H1 (cell line): ENCODE results near the gene RMND5B. TPM values are rescaled to one million over a fixed set of nuclear protein-coding genes. Genes with fewer than 3 reads are reported as not detected.

Experiments used
- CTCF ChIA-PET: fragments of 300-600 bp; sonication (Branson Sonifier 250); formaldehyde crosslinking; loops from one replicate; lab custom pipeline; 2021; ENCODE audit not compliant: partially characterized antibody; lab: Charles Lee
- POLR2A ChIA-PET: fragments of 300-600 bp; sonication (Branson Sonifier 250); formaldehyde crosslinking; loops from one replicate; lab custom pipeline; 2021; ENCODE audit warnings: inconsistent platforms; ENCODE audit not compliant: partially characterized antibody; lab: Charles Lee
- DNase-seq, 2 experiments: peaks; one replicate each; pipeline versions ENCODE4 v3.0.0 to v3.0.0-alpha.2; 2010 to 2022; ENCODE audit warnings: low spot score in 2 of 2, low read depth in 1 of 2, mixed read lengths in 1 of 2
- FAIRE-seq: peaks from 2 replicates; lab custom pipeline; 2011; peaks lifted over from hg19 to GRCh38; lab: Jason Lieb, UNC
- H2AFZ ChIP-seq: 2 replicates; pipeline ENCODE4 v1.8.1; 2012; ENCODE audit warnings: low read length, inconsistent platforms
- H2AK5ac ChIP-seq: 2 replicates; pipeline ENCODE4 v1.6.1; 2013; ENCODE audit warnings: low read depth, low read length
- H2BK120ac ChIP-seq: replicated peaks from 2 replicates; pipeline ENCODE3; 2013; ENCODE audit warnings: low read depth, low read length, inconsistent platforms
- H2BK12ac ChIP-seq: 2 replicates; pipeline ENCODE4 v1.6.1; 2013; ENCODE audit warnings: low read depth, low read length
- H2BK15ac ChIP-seq: 2 replicates; pipeline ENCODE4 v1.6.1; 2013; ENCODE audit warnings: low read length
- H2BK20ac ChIP-seq: 2 replicates; pipeline ENCODE4 v1.6.1; 2013; ENCODE audit warnings: low read length
- H2BK5ac ChIP-seq: 2 replicates; pipeline ENCODE4 v1.6.1; 2013; ENCODE audit warnings: low read depth, low read length
- H3K14ac ChIP-seq: 2 replicates; pipeline ENCODE4 v1.6.1; 2013; ENCODE audit warnings: inconsistent platforms; ENCODE audit not compliant: insufficient read length
- H3K18ac ChIP-seq: 2 replicates; pipeline ENCODE4 v1.6.1; 2013; ENCODE audit warnings: low read length; ENCODE audit errors: extremely low read depth
- H3K23ac ChIP-seq: 2 replicates; pipeline ENCODE4 v1.6.1; 2013; ENCODE audit warnings: inconsistent platforms; ENCODE audit not compliant: insufficient read length
- H3K23me2 ChIP-seq: 2 replicates; pipeline ENCODE4 v1.6.1; 2013; ENCODE audit warnings: low read depth, low read length
- H3K27ac ChIP-seq: 2 replicates; pipeline ENCODE4 v1.6.1; 2011; ENCODE audit warnings: low read depth, low read length, inconsistent platforms
- H3K27me3 ChIP-seq, 4 experiments: replicated peaks in 1 of 4; 1 replicate in 1 of 4; 2 replicates in 3 of 4; pipeline versions ENCODE4 v1.6.1 to v1.8.1; 2011 to 2013; ENCODE audit warnings: low read length in 3 of 4, mild to moderate bottlenecking in 3 of 4, inconsistent platforms in 2 of 4, mixed read lengths in 2 of 4, moderate library complexity in 1 of 4; ENCODE audit not compliant: control insufficient read depth in 3 of 4, insufficient read depth in 3 of 4; ENCODE audit errors: extremely low read depth in 1 of 4
- H3K36me3 ChIP-seq, 4 experiments: 2 replicates each; pipeline versions ENCODE4 v1.6.1 to v1.8.1; 2011 to 2013; ENCODE audit warnings: mild to moderate bottlenecking in 4 of 4, low read length in 3 of 4, moderate library complexity in 2 of 4, control low read depth in 1 of 4, inconsistent platforms in 1 of 4; ENCODE audit not compliant: insufficient read depth in 4 of 4, control insufficient read depth in 2 of 4
- H3K4ac ChIP-seq: replicated peaks from 2 replicates; pipeline ENCODE3; 2013; ENCODE audit warnings: low read length, low read depth, mixed read lengths, inconsistent platforms; ENCODE audit not compliant: insufficient read length
- H3K4me1 ChIP-seq, 4 experiments: replicated peaks in 1 of 4; 1 replicate in 1 of 4; 2 replicates in 3 of 4; pipeline versions ENCODE4 v1.6.1 to v1.8.1; 2011 to 2013; ENCODE audit warnings: low read length in 3 of 4, inconsistent platforms in 2 of 4, mixed read lengths in 1 of 4; ENCODE audit not compliant: insufficient read depth in 4 of 4, control insufficient read depth in 3 of 4
- H3K4me2 ChIP-seq, 2 experiments: 2 replicates each; pipeline versions ENCODE4 v1.6.1 to v1.8.1; 2011 to 2013; ENCODE audit warnings: low read depth in 2 of 2, low read length in 2 of 2, control low read depth in 1 of 2, inconsistent platforms in 1 of 2, mild to moderate bottlenecking in 1 of 2; ENCODE audit not compliant: insufficient read depth in 1 of 2
- H3K4me3 ChIP-seq, 4 experiments: fragments of 200-600, 300-600 bp in 1 of 4; sonication (generic), shearing (Covaris generic), sonication (Bioruptor Twin) in 1 of 4; 2 replicates each; pipeline versions ENCODE4 v1.5.1 to v1.8.1; 2011 to 2016; ENCODE audit warnings: low read length in 4 of 4, low read depth in 3 of 4, control low read depth in 2 of 4, inconsistent platforms in 2 of 4, mild to moderate bottlenecking in 2 of 4, mixed read lengths in 1 of 4, moderate library complexity in 1 of 4; ENCODE audit not compliant: insufficient read depth in 2 of 4; ENCODE audit errors: extremely low read depth in 1 of 4
- H3K56ac ChIP-seq: replicated peaks from 2 replicates; pipeline ENCODE3; 2013; ENCODE audit warnings: low read depth, mild to moderate bottlenecking, mixed read lengths, low read length, inconsistent platforms; ENCODE audit not compliant: insufficient read length
- H3K79me1 ChIP-seq: 2 replicates; pipeline ENCODE4 v1.6.1; 2013; ENCODE audit warnings: low read depth, low read length, control low read depth
- H3K79me2 ChIP-seq, 2 experiments: 2 replicates each; pipeline versions ENCODE4 v1.6.1 to v1.8.1; 2012 to 2013; ENCODE audit warnings: low read length in 2 of 2, mild to moderate bottlenecking in 2 of 2, inconsistent platforms in 1 of 2; ENCODE audit not compliant: insufficient read depth in 2 of 2, control insufficient read depth in 1 of 2
- H3K9ac ChIP-seq, 4 experiments: replicated peaks in 1 of 4; 1 replicate in 1 of 4; 2 replicates in 3 of 4; pipeline versions ENCODE4 v1.6.1 to v1.8.1; 2011 to 2013; ENCODE audit warnings: low read depth in 3 of 4, low read length in 3 of 4, control low read depth in 2 of 4, mild to moderate bottlenecking in 2 of 4, moderate library complexity in 2 of 4, inconsistent platforms in 1 of 4; ENCODE audit errors: extremely low read depth in 1 of 4
- H3K9me3 ChIP-seq, 2 experiments: 2 replicates each; pipeline versions ENCODE4 v1.6.1 to v1.8.1; 2012 to 2013; ENCODE audit warnings: mild to moderate bottlenecking in 2 of 2, moderate library complexity in 2 of 2, control low read depth in 1 of 2, inconsistent platforms in 1 of 2, low read depth in 1 of 2, low read length in 1 of 2, mixed read lengths in 1 of 2; ENCODE audit not compliant: insufficient read depth in 2 of 2
- H4K20me1 ChIP-seq, 2 experiments: replicated peaks in 1 of 2; 2 replicates each; pipeline versions ENCODE3 to v1.8.1; 2011 to 2013; ENCODE audit warnings: inconsistent platforms in 2 of 2, low read length in 2 of 2, mild to moderate bottlenecking in 1 of 2; ENCODE audit not compliant: insufficient read depth in 2 of 2, control insufficient read depth in 1 of 2
- H4K5ac ChIP-seq: 2 replicates; pipeline ENCODE4 v1.6.1; 2013; ENCODE audit warnings: low read length, low read depth, mixed read lengths, inconsistent platforms; ENCODE audit not compliant: insufficient read length
- H4K8ac ChIP-seq: 2 replicates; pipeline ENCODE4 v1.8.0; 2013; ENCODE audit warnings: mild to moderate bottlenecking, moderate library complexity, low read length, inconsistent platforms; ENCODE audit not compliant: insufficient read depth; ENCODE audit errors: extremely low read depth
- H4K91ac ChIP-seq: replicated peaks from 2 replicates; pipeline ENCODE3; 2013; ENCODE audit warnings: low read length, mixed read lengths, inconsistent platforms; ENCODE audit not compliant: insufficient read length
- BACH1 ChIP-seq: IDR thresholded peaks from 2 replicates; pipeline ENCODE4 v1.6.1; 2012; ENCODE audit warnings: low read length, improper control_type of control experiment
- BCL11A ChIP-seq, 2 experiments: IDR thresholded peaks; one replicate each; pipeline ENCODE4 v1.6.1; 2011; ENCODE audit warnings: low read depth in 2 of 2, low read length in 2 of 2, mild to moderate bottlenecking in 2 of 2
- POLR2A ChIP-seq, 2 experiments: IDR thresholded peaks; 1 replicate in 1 of 2; 2 replicates in 1 of 2; pipeline ENCODE4 v1.6.1; 2011; ENCODE audit warnings: low read depth in 2 of 2, low read length in 2 of 2, mild to moderate bottlenecking in 2 of 2; ENCODE audit errors: control extremely low read depth in 1 of 2
- RAD21 ChIP-seq, 2 experiments: IDR thresholded peaks in 1 of 2; conservative IDR thresholded peaks in 1 of 2; 2 replicates each; pipeline ENCODE4 v1.6.1; 2011; ENCODE audit warnings: low read depth in 2 of 2, low read length in 2 of 2, improper control_type of control experiment in 1 of 2, inconsistent platforms in 1 of 2, mild to moderate bottlenecking in 1 of 2, moderate library complexity in 1 of 2
- RNF2 ChIP-seq: fragments of 200-900, 300-1000 bp; sonication (generic); IDR thresholded peaks from 2 replicates; pipeline ENCODE4 v1.7.1; 2016; ENCODE audit warnings: borderline replicate concordance, low read depth, mild to moderate bottlenecking, antibody characterized with exemption, low read length; ENCODE audit not compliant: poor library complexity, severe bottlenecking; ENCODE audit errors: missing control alignments
- RXRA ChIP-seq: IDR thresholded peaks from 2 replicates; pipeline ENCODE4 v1.6.1; 2011; ENCODE audit warnings: low read depth, mild to moderate bottlenecking, low read length, moderate library complexity; ENCODE audit not compliant: insufficient read depth
- WGBS, 2 experiments: shearing (Covaris generic) in 1 of 2; methylation state at CpG; one replicate each; pipeline versions ENCODE4 v1.1.6 to v1.1.7; 2013 to 2015; ENCODE audit warnings: low lambda C conversion rate in 2 of 2, mixed read lengths in 2 of 2, inconsistent platforms in 1 of 2, low coverage in 1 of 2, missing lambda C conversion rate in 1 of 2; ENCODE audit not compliant: insufficient replicate concordance in 2 of 2, insufficient coverage in 1 of 2, insufficient read length in 1 of 2; ENCODE audit errors: extremely low coverage in 1 of 2, missing lambda C conversion rate in 1 of 2; 5-methylcytosine and 5-hydroxymethylcytosine counted together
- polyA plus RNA-seq, 7 experiments: library from polyadenylated mRNA; depleted of rRNA in 3 of 7; stranded (reverse) in 5 of 7; unstranded in 2 of 7; fragments of >200 nt in 5 of 7; fragments of 200-250 nt in 2 of 7; gene quantifications; 1 replicate in 5 of 7; 2 replicates in 1 of 7; 4 replicates in 1 of 7; pipeline versions ENCODE4 v1.2.1 to v1.2.3, GENCODE V29; 2011 to 2013; ENCODE audit warnings: missing spikeins in 2 of 7, mixed read lengths in 2 of 7
- total RNA-seq: library from RNA; stranded (reverse); fragmentation: NEBNext Ultra II Directional; extraction: Animal tissue kit (Norgen Biotek cat#: 25700); gene quantifications from 2 replicates; pipeline ENCODE4 v1.2.1, GENCODE V29; 2021

RMND5B gene
- total and polyA plus RNA-seq, 2 of the 8 experiments (the other 6 are each of a cell fraction or from before 2014, with no cell fraction given), result 75.9 to 90.2 TPM

DNA sequence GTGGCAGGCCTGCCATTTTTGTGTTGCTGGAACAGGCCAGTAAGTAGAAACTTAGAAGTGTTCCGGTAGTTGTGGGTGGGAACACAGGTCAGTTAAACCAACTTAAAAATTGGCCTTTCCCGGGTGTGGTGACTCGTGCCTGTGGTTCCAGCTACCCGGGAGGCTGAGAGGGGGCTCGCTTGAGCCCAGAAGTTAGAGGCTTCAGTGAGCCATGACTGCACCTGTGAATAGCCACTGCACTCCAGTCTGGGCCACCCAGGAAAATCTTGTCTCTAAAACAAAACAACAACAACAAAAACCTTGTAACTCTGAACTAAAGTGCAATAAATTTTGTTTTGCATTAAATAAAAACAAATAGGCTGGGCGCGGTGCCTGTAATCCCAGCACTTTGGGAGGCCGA lies 24.3 kb downstream of the RMND5B start:
- POLR2A ChIA-PET, result interaction anchor here (1.2 to 14.8 kb wide), 4 partner anchors 13 to 49 kb away, joined by 5 to 285 read pairs (median 31); partner anchors contain the start of genes HNRNPAB and RMND5B
- no peak overlapping the region for H3K4me2 ChIP-seq

More for the DNA sequence above, 24.3 kb downstream of the RMND5B start:
- Histone ChIP-seq H2BK12ac (no peak overlapping the region), H3K9ac (no peak overlapping the region), H3K9me3 (no peaks in the 10 kb centered on the region), H2AFZ (no peak overlapping the region), H3K36me3 (peaks cover 6 to 17% (median 11%) of the 10 kb centered on the region in 4 experiments; a peak in 7 of 8 replicates), H3K14ac (no peak overlapping the region), H3K27ac (no peak overlapping the region), H3K23ac (no peak overlapping the region), H3K79me2 (peaks cover 0 to 12% of the 10 kb centered on the region in 2 experiments; a peak in 2 of 4 replicates), H4K20me1 (peaks cover 2 to 5% of the 10 kb centered on the region in 2 experiments), H3K18ac (no peak overlapping the region), H3K56ac (no peak overlapping the region), H3K4me3 (no peak overlapping the region), H3K4ac (no peak overlapping the region), H3K79me1 (peaks cover 6% of the 10 kb centered on the region), H2BK15ac (no peak overlapping the region), H3K27me3 (no peaks in the 10 kb centered on the region), H2BK20ac (no peak overlapping the region), H4K5ac (no peak overlapping the region), H2BK120ac (no peak overlapping the region), H4K91ac (no peak overlapping the region), H4K8ac (no peak overlapping the region), H3K4me1 (peaks cover 0 to 3% (median 2%) of the 10 kb centered on the region in 4 experiments; a peak in 4 of 7 replicates), H2BK5ac (no peak overlapping the region), H2AK5ac (no peak overlapping the region), H3K23me2 (peaks cover 6% of the 10 kb centered on the region; the same call in 1 of the 2 replicates)
- no peak for FAIRE-seq
- no peak for DNase-seq
- CTCF ChIA-PET, result interaction anchor here (1.1 to 24.6 kb wide), 4 partner anchors 11 to 77 kb away, joined by 3 to 515 read pairs (median 77); no protein-coding TSS in a partner anchor
- WGBS, 2 experiments, result 97% methylated on average over 8 of the region's 8 CpGs; no CpG with 5 or more reads in 1 of the 2 experiments
- no peak for TF ChIP-seq RNF2
- no peak for TF ChIP-seq RAD21 (IDR thresholded peaks at IDR 0.05 in 1 of 2, conservative IDR thresholded peaks at IDR 0.05 in 1 of 2; ENCODE audit: low read depth in 2 of 2, low read length in 2 of 2)
- no peak for TF ChIP-seq BCL11A (IDR thresholded peaks at IDR 0.05; ENCODE audit: low read depth in 2 of 2, low read length in 2 of 2)
- no peak for TF ChIP-seq BACH1
- TF ChIP-seq RXRA, result no peak
- no peak for TF ChIP-seq POLR2A (IDR thresholded peaks at IDR 0.05; ENCODE audit: control extremely low read depth in 1 of 2, low read depth in 2 of 2, low read length in 2 of 2)
